NCI-H69 (cell line): Measurements from ENCODE around the gene CRLF2.
"Not testable (repeated sequence)": the region's sequence is repeated elsewhere in the genome, so short reads cannot be mapped to it uniquely, and the experiment has no call there.

Experiments used
- DNase-seq: peaks from one replicate; lab custom pipeline; 2025; lab: John Stamatoyannopoulos, UW

Gene CRLF2

DNA sequence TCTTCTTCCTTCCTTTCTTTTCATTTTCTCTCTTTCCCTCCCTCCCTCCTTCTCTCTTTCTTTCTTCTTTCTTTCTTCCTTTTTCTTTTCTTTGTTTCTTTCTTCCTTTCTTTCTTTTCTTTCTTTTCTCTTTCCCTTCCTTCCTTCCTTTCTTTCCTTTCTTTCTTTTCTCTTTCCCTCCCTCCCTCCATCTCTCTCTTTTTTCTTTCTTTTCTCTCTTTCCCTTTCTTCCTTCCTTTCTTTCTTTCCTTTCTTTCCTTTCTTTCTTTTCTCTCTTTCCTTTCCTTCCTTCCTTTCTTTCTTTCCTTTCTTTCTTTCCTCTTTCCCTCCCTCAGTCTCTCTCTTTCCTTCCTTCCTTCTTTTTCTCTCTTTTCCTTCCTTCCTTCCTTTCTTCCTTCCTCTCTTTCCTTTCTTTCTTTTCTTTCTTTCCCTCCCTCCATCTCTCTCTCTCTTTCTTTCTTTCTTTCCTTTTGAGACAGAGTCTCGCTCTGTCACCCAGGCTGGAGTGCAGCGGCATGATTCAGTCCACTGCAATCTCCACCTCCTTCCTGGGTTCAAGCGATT lies 44.4 kb downstream of the CRLF2 start:
- DNase-seq = no peak

DNA sequence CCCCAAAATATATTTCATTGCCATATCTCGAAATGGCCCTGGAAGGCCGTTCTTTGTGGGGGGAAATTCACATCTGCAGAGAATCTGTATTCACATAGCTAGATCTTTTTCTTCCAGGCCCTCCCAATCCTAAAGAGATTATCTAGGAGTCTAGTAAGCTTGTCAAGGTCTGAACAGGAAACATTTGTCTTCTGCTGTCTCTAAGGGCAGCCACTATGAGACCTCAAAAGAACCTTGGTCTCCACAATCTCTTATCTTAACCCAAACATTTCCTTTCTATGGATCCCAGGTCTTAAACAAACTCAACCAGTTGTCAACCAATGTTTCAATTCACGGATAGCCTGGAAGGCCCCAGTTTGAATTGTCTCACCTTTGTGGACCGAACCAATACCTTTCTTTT lies 45.0 kb downstream of the CRLF2 start:
- DNase-seq = no peak

DNA sequence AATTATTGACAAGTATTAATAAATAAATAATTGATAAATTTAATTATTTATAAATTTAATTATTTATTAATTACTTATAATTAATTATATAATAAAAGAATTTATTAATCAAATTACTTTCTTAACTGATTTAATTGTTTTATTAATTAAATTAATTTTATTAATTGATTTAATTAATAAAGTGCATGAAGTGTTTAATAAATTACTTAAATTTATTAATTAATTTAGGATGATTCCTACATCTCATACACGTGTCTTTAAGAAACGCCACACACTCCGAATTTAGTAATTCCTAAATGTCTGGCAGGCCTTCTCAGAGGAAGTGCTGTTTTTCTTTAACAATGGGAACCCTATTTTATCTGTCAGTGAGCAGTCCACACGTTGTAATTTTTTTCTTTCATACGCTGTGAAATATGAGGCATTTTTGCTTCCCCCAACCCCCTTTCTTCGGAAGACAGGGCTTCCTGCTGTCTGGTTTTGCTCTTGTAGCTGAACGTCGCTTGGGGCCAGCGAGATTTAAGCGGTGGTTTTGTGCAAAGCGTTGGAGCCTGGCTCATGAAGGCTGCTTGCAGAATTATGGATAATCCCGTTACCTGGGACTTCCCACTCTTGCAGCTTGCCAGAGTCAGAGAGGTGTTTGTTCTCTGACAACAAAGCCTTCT lies 46.8 kb downstream of the CRLF2 start:
- DNase-seq = no peak

DNA sequence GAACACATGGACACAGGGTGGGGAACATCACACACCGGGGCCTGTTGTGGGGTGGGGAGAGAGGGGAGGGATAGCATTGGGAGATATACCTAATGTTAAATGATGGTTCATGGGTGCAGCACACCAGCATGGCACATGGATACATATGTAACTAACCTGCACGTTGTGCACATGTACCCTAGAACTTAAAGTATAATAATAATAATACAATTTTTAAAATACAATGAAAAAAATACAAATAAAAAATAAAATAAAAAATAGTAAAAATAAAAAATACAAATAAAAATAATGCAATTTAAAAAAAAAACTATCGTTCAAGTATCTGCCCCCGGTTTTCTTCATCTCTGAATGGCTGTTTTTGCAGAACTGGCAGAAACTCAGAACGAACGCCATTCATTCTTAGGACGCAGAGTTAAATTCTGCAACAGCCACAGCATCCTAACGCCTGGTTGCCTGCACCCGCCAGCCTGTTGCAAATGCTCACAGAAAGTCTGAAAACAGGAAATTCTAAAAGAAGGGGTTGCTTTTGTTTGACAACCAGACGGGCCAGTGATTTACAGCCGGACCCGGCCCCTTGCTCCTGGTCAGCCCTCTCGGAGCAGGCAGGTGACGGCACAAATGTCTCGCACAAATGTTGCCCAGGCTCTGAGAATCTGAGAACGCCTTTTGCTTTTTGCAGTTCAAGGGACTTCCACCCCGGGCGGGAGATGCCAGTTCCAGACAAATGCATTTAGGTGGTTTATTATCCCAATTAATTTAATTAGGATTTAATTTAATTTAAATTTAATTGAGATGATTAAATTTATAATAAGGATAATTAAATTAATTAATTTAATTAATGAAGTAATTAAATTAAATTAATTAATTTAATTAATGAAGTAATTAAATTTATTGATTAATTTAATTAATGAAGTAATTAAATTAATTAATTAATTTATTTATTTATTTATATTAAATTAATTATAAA lies 47.8 kb downstream of the CRLF2 start:
- DNase-seq = no peak

DNA sequence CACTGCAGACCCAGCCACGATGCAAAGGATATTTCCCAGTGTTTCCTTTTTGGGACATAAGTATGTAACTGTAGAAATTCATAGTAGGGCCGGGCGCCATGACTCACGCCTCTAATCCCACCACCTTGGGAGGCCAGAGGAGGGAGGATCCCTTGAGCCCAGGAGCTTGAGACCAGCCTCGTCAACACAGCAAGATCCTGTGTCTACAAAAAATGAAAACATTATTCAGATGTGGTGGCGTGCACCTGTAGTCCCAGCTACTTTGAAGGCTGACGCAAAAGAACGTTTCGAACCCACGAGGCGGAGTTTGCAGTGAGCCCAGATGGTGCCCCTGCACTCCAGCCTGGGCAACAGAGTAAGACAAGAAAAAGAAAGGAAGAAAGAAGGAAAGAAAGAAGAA lies 49.2 kb downstream of the CRLF2 start:
- DNase-seq = no peak

DNA sequence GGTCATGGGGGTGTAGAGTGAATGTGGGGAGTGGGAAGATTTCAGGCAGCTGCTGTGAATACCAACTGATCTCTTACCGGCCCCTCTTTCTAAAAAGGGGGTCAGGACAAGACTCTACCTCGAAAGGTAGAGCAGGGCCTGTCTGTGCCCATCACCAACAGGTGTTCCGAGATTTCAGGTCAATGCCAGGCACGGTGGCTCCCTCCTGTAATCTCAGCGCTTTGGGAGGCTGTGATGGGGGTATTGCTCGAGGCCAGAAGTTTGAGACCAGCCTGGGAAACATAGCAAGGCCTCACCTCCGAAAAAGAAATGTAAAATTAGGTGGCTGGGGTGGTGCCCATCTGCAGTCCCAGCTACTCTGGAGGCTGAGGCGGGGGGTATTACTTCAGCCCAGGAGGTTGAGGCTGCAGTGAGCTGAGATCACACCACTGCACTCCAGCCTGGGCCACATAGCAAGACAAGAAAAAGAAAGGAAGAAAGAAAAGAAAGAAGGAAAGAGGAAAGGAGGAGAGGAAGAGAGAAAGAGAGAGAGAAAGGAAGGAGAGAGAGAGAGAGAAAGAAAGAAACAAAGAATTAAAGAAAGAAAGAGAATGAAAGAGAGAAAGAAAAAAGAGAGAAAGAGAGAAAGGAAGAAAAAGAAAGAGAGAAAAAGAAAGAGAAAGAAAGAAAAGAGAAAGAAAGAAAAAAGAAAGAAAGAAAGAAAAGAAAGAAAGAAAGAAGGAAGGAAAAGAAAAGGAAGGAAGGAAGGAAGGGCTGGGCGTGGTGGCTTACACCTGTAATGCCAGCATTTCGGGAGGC lies 50.1 kb downstream of the CRLF2 start:
- no peak for DNase-seq

DNA sequence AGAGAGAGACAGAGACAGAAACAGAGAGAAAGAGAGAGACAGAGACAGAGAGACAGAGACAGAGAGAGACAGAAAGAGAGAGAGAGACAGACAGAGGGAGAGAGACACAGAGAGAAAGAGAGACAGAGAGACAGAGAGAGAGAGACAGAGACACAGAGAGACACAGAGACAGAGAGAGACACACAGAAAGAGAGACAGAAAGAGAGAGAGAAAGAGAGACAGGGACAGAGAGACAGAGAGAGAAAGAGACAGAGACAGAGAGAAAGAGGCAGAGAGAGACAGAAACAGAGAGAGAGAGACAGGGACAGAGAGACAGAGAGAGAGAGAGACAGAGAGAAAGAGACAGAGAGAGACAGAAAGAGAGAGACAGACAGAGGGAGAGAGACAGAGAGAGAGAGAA lies 52.9 kb downstream of the CRLF2 start:
- DNase-seq = no peak

DNA sequence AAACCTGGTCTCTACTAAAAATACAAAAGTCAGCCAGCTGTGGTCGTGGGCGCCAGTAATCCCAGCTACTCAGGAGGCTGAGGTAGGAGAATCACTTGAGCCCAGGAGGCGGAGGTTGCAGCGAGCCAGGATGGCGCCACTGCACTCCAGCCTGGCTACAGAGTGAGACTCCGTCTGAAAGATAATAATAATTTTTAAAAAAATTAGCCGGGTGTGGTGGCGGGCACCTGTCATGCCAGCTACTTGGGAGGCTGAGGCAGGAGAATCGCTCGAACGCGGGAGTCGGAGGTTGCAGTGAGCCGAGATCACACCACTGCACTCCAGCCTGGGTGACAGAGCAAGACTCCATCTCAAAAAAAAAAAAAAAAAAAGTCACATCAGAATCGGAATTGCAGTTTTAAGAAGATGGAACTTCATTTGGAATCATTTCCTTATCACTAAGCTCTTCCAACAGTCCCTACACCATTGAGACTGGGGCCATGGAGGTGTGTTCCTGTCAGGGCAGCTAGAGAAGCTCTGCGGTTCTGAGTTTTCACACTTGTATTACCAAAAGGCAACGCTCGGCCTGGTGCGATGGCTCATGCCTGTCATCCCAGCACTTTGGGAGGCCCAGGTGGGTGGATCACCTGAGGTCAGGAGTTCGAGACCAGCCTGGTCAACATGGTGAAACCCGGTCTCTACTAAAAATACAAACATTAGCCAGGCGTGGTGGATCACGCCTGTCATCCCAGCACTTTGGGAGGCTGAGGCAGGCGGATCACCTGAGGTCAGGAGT lies 55.6 kb downstream of the CRLF2 start:
- not testable (repeated sequence) for DNase-seq

DNA sequence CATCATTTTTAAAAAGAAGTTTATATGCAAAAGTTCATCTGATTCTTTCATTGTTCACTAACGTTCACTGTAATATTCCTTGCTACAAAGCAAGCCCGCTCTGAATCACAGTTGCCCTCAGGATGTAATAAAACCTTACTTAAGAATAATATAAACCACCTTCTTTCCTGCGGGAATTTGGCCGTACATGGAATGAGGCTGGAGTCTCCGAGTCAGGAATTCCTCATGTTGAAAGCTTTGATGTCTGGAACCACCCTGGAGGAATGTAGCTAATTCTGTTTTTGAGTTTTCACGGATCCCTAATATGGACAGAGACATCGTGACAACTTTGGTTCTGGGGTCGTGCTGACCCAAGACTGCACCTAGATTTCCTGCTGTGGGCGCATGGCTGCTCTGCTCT lies 58.5 kb downstream of the CRLF2 start:
- no peak for DNase-seq

DNA sequence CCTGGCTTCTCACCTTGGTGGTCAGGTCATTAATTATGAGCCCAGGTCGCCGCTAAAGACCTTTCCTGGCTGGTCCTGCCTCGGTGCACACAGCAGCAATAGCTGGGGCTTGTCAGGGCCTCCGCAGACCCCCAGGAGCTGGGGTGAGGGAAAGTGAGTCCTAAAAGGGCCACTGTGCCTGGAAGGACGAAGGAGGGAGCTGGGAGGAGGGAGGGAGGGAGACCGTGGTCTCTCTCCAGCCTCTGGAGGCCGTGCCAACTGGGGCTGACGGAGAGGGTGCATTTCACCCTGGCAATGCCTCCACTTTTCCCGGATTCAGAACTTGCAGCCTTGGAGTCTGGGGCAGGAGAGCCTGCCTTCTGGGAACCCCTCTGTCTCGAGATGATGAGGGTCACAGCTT lies 60.4 kb downstream of the CRLF2 start:
- DNase-seq = no peak

DNA sequence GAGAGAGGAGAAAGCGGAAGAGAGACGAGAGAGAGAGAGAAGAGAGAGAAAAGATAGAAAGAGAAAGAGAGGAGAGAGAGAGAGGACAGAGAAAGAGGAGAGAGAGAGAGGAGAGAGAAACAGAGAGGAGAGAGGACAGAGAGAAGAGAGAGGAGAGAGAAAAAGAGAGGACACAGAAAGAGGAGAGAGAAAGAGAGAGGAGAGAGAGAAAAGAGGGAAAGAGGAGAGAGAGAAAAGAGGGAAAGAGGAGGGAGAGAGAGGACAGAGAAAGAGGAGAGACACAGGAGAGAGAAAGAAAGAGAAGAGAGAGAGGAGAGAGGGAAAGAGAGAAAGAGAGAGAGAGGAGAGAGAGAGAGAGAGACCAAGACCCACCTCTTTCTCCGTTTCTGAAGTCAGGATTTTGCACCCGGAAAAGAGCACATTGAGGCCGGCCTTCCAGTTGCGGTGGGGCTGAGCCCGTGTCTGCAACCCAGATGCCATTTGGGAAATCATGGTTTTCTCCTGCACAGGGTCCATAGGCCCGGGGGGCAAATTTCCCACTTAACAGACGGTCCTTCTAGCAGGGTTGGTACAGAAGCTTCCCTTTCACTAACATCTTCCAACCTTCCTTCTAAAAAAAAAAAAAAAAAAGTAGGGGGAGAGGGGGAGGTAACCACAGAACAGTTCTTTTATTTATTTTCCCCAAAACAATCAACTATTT lies 60.9 kb downstream of the CRLF2 start:
- DNase-seq = no peak

DNA sequence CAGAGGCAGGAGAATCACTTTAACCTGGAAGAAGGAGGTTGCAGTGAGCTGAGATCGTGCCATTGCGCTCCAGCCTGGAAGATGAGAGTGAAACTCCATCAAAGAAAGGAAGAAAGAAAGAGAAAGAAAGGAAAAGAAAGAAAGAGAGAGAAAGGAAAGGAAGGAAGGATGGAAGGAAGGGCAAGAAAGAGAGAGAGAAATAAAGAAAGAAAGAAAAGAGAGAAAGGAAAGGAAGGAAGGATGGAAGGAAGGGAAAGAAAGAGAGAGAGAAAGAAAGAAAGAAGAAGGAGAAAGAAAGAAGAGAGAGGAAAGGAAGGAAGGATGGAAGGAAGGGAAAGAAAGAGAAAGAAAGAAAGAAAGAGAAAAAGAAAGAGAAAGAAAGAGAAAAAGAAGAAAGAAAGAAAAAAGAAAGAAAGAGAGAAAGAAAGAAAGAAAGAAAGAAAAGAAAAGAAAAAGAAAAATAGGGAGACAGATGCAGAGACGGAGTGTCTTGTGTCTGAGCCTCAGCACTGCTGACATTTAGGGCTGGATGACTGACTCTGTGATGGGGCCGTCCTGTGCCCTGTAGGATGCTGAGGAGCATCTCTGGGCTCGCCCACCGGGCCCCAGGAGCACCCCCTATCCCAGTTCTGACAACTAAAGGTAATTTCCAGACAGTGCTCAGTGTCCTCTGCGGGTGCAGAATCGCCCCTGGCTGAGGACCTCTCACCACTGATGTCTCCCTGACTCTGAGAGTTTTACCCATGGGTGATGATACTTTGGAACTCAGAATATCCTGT lies 61.7 kb downstream of the CRLF2 start:
- no peak for DNase-seq

DNA sequence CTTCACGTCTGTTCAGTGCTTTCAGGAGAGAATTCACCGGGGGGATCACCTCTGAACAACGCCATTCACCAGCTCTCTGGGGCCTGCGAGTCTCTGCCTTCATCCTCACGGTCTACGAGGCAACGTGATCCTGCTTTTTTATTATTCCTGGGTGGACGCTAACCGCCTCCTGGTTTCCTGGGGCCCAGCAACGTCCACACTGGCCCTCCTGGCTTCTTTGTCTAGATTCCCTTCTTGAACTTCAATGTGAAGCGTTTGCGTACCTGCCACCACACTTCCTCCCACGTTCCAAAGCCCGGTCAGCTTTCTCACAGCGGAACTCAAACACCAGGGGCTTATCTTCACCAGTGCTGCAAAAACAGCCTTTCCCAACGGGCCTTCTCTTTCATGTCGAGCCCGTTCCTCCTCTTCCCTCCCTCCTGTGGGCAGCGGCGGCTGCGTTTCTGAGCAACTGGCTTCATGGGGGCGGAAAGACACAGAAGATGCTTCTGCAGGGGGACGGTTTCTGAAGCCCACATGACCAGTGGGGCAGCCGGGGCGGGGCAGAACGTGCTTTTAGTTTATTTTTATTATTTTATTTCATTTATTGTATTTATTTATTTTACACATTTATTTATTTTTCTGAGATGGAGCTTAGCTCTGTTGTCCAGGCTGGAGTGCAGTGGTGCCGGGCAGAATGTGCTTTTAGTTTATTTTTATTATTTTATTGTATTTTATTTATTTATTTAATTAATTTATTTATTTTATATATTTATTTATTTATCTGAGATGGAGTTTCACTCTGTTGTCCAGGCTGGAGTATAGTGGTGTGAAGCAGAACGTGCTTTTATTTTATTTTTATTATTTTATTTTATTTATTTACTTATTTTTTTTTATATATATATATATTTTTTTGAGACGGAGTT lies 64.6 kb downstream of the CRLF2 start:
- DNase-seq = no peak

DNA sequence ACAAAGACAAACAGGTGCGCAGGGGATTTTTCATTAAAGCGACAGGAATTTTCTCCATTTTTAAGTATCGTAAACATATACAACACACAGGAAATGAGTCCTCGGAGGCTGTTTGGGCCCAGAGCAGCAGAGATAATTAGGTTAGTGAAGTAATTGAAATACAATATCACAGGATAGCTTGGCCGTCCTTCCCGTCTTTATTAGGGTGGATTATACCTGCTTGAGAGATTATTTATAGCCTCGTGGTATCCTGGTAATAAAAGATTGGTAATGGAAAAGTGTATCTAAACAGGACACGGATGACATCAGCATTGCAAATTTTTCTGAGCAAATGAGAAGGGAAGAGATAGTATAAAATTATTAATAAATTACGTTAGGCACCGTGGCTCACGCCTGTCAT lies 68.2 kb downstream of the CRLF2 start:
- no peak for DNase-seq
